Hepatocyte (in vitro differentiated cells): ENCODE measurements around the gene ADCY1. TPM values are rescaled to one million over a fixed set of nuclear protein-coding genes. Genes with fewer than 3 reads are reported as not detected.

Experiments
- DNase-seq: peaks from one replicate; pipeline ENCODE4 v3.0.0-alpha.2; 2016; ENCODE audit warnings: low spot score
- H2AFZ ChIP-seq: fragments of 200-600 bp; sonication (generic); 2 replicates; pipeline ENCODE4 v1.6.0; 2016; ENCODE audit warnings: antibody characterized with exemption, mild to moderate bottlenecking
- H3K27ac ChIP-seq: fragments of 200-600 bp; sonication (generic); 2 replicates; pipeline ENCODE4 v1.5.1; 2016; ENCODE audit warnings: mild to moderate bottlenecking
- H3K27me3 ChIP-seq: fragments of 200-600 bp; sonication (generic); 2 replicates; pipeline ENCODE4 v1.6.1; 2016
- H3K36me3 ChIP-seq: fragments of 200-600 bp; sonication (generic); replicated peaks from 2 replicates; pipeline ENCODE4 v1.5.1; 2016; ENCODE audit warnings: low read depth; ENCODE audit not compliant: insufficient read depth
- H3K4me1 ChIP-seq: fragments of 200-600 bp; sonication (generic); 2 replicates; pipeline ENCODE4 v1.5.1; 2016; ENCODE audit warnings: mild to moderate bottlenecking, moderate library complexity; ENCODE audit not compliant: insufficient read depth
- H3K4me2 ChIP-seq: fragments of 200-600 bp; sonication (generic); 2 replicates; pipeline ENCODE4 v1.6.0; 2016
- H3K4me3 ChIP-seq: fragments of 200-600 bp; sonication (generic); 2 replicates; pipeline ENCODE4 v1.5.1; 2016; ENCODE audit warnings: mild to moderate bottlenecking
- H3K79me2 ChIP-seq: fragments of 200-600 bp; sonication (generic); 2 replicates; pipeline ENCODE4 v1.6.0; 2017; ENCODE audit warnings: mild to moderate bottlenecking
- H3K9me2 ChIP-seq: fragments of 200-600 bp; sonication (generic); replicated peaks from 2 replicates; pipeline ENCODE4 v1.6.0; 2017; ENCODE audit warnings: mild to moderate bottlenecking; ENCODE audit not compliant: insufficient read depth
- H3K9me3 ChIP-seq: fragments of 200-600 bp; sonication (generic); 2 replicates; pipeline ENCODE4 v1.5.1; 2016; ENCODE audit warnings: low read depth, mild to moderate bottlenecking
- H4K20me1 ChIP-seq: fragments of 200-600 bp; sonication (generic); 2 replicates; pipeline ENCODE4 v1.6.0; 2016; ENCODE audit warnings: mild to moderate bottlenecking; ENCODE audit not compliant: insufficient read depth, poor library complexity, severe bottlenecking
- CTCF ChIP-seq: fragments of 200-600 bp; sonication (generic); IDR thresholded peaks from 2 replicates; pipeline ENCODE4 v1.5.1; 2016; ENCODE audit warnings: antibody characterized with exemption, mild to moderate bottlenecking; ENCODE audit not compliant: poor library complexity
- EZH2 ChIP-seq: fragments of 200-600 bp; sonication (generic); IDR thresholded peaks from 2 replicates; pipeline ENCODE4 v1.6.1; 2016; ENCODE audit warnings: antibody characterized with exemption, mild to moderate bottlenecking, borderline replicate concordance
- EZH2phosphoT487 ChIP-seq: fragments of 200-600 bp; sonication (generic); IDR thresholded peaks from one replicate; pipeline ENCODE4 v1.6.1; 2018; ENCODE audit warnings: antibody characterized with exemption, mild to moderate bottlenecking, low read depth, moderate library complexity; ENCODE audit not compliant: unreplicated experiment, severe bottlenecking
- WGBS: methylation state at CpG from one replicate; pipeline ENCODE4 v1.1.6; 2016; ENCODE audit warnings: low lambda C conversion rate; ENCODE audit errors: missing lambda C conversion rate; 5-methylcytosine and 5-hydroxymethylcytosine counted together
- polyA plus RNA-seq: library from polyadenylated mRNA; unstranded; fragments of >200 nt; fragmentation: Nextera tagmentation; extraction: Ambion mirVana; gene quantifications from 2 replicates; pipeline ENCODE4 v1.2.1, GENCODE V29; 2016
- total RNA-seq: library from RNA; depleted of rRNA; stranded (reverse); fragments of >200 nt; gene quantifications from 2 replicates; pipeline ENCODE4 v1.2.3, GENCODE V29; 2014

ADCY1 gene
- total and polyA plus RNA-seq, 2 experiments from 2014 or later: 1.3 to 2.9 TPM

- no peak for DNase-seq
- no peaks in the 10 kb centered on the region for H4K20me1 ChIP-seq
- no peak overlapping the region for H2AFZ ChIP-seq
- no peak overlapping the region for H3K4me2 ChIP-seq
- no peak overlapping the region for H3K27ac ChIP-seq
- H3K36me3 ChIP-seq: no peaks in the 10 kb centered on the region
- H3K79me2 ChIP-seq: no peaks in the 10 kb centered on the region
- H3K4me1 ChIP-seq: no peaks in the 10 kb centered on the region
- peaks cover 22% of the 10 kb centered on the region for H3K27me3 ChIP-seq
- 94% methylated on average over 4 of the region's 4 CpGs for WGBS
- no peaks in the 10 kb centered on the region for H3K9me2 ChIP-seq
- no peak overlapping the region for H3K4me3 ChIP-seq
- H3K9me3 ChIP-seq: no peaks in the 10 kb centered on the region
- no peak for TF ChIP-seq CTCF
- no peak for TF ChIP-seq EZH2phosphoT487
- TF ChIP-seq EZH2: no peak
These were observed 7.2 kb upstream of the ADCY1 start for GRCh38 chr7:45566961-45567360.

GRCh38 chr7:45567713-45568112, 6.5 kb upstream of the ADCY1 start:
- Histone ChIP-seq H3K27me3 (peaks cover 29% of the 10 kb centered on the region), H3K4me2 (no peak overlapping the region), H3K9me3 (no peaks in the 10 kb centered on the region), H3K27ac (no peak overlapping the region), H3K36me3 (no peaks in the 10 kb centered on the region), H3K4me3 (no peak overlapping the region), H2AFZ (no peak overlapping the region), H3K79me2 (no peaks in the 10 kb centered on the region), H3K4me1 (no peaks in the 10 kb centered on the region), H3K9me2 (no peaks in the 10 kb centered on the region), H4K20me1 (no peaks in the 10 kb centered on the region)
- TF ChIP-seq EZH2 (no peak), CTCF (no peak), EZH2phosphoT487 (no peak)
- WGBS: 86% methylated on average over 1 of the region's 1 CpG
- no peak for DNase-seq

GRCh38 chr7:45568536-45569289, 5.5 kb upstream of the ADCY1 start:
- Histone ChIP-seq H3K9me3 (no peaks in the 10 kb centered on the region), H3K36me3 (no peaks in the 10 kb centered on the region), H3K9me2 (no peaks in the 10 kb centered on the region), H3K27ac (no peak overlapping the region), H2AFZ (no peak overlapping the region), H4K20me1 (no peaks in the 10 kb centered on the region), H3K4me3 (no peak overlapping the region), H3K4me1 (no peaks in the 10 kb centered on the region), H3K27me3 (peaks cover 32% of the 10 kb centered on the region), H3K4me2 (no peak overlapping the region), H3K79me2 (no peaks in the 10 kb centered on the region)
- DNase-seq: no peak
- WGBS: 80% methylated on average over 10 of the region's 10 CpGs
- TF ChIP-seq EZH2phosphoT487 (no peak), CTCF (no peak), EZH2 (no peak)
